GM19324 (cell line): ENCODE data around the gene DMD.
"Not testable (repeated sequence)": the region's sequence is repeated elsewhere in the genome, so short reads cannot be mapped to it uniquely, and the experiment has no call there.

Source experiments
- ATAC-seq: cut with Tn5 transposase; IDR thresholded peaks from one replicate; pipeline ENCODE4 v1.9.1; 2021; ENCODE audit warnings: mild to moderate bottlenecking, moderate library complexity; ENCODE audit not compliant: unreplicated experiment, low FRiP score

Gene DMD

GRCh38 chrX:33211356-33212260 lies at the start of gene DMD:
DMD (minus strand) TSS chrX:33211549; CDS start chrX:33211312, 237 bp downstream.
- no peak for ATAC-seq

DNA sequence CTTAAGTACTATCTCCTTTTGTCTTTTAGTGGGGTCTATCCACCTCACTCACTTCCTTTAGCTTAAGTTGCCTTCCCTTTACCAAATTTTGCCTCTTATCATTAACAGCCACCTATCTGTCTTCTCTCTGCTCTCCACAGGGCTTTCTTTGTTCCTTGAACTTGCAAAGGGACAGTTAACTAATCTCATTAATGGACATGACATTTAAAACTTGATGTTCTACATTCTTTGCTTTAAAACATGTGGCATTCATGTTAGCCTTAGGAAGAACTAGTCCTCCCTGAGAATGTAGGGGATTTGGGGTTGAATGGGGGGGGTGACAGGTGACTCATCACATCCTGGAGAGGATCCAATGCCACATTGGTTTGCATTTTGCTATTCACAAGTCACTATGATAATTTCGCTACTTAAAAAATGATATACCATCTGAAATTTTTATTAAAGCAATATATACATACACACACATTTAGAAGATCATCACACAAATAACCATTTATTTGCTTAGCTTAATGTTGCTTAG lies 41.0 kb upstream of the DMD start:
- no peak for ATAC-seq

GRCh38 chrX:33218819-33219218 lies 7.5 kb upstream of the DMD start:
- ATAC-seq: no peak

DNA sequence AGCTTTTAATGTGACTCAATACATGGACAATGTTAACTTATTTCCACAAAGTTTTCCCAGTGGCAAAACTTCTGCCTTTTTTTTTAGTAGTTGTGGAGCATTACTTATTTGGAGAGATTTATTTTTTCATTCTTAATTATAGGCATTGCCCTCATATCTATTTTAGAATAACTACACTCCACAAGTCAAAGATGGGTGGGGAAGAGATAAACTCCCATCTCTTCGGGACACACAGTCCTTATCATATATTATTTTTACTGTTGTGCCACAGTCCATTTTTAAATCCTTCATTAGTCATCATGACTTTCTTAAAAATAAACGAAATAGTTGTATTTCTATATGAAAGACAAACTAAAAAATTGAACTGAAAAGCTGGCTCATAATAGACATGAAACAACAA lies 1.2 kb downstream of the DMD start:
- no peak for ATAC-seq

GRCh38 chrX:33207056-33207455 lies 4.3 kb downstream of the DMD start:
- ATAC-seq: no peak

GRCh38 chrX:33205321-33205720 lies 6.0 kb downstream of the DMD start:
- no peak for ATAC-seq

DNA sequence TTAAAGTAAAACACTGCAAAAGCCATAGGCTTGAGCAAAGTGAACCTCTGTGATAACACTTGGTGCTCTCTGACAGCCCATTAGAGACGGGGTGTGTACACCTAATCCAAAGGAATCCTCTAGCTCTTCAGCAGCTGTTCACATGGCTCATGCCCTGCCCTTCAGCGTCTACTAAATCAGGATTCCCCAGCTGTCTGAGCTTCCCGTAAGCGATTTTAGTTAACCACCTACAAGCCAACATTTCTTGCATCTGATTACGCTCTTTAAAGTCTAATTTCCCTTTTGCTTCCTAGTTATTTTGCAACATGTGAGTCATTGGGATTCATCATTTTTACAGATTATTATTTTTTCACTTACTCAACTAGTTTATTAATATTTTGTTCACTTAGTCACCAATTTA lies 6.5 kb downstream of the DMD start:
- ATAC-seq: no peak

- no peak for ATAC-seq
These were observed 12.6 kb downstream of the DMD start for GRCh38 chrX:33198561-33199279.

DNA sequence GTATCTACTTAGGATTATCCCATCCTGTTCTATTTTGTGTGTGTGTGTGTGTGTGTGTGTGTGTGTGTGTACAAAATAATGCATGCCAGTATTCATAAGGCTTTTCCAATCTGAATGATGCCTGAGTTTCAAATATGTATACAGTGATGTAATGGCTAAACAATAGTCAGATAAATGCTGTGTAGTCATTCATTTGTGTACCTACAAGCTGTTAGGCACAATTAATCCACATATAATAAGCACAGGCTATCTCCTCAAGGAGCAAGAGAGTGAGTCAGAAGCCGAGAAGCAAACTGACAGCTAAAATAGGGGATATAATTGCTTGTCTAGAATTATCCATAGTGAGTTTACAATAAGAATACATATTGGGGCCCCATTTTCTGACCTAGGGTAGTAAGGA lies 15.7 kb downstream of the DMD start:
- no peak for ATAC-seq

DNA sequence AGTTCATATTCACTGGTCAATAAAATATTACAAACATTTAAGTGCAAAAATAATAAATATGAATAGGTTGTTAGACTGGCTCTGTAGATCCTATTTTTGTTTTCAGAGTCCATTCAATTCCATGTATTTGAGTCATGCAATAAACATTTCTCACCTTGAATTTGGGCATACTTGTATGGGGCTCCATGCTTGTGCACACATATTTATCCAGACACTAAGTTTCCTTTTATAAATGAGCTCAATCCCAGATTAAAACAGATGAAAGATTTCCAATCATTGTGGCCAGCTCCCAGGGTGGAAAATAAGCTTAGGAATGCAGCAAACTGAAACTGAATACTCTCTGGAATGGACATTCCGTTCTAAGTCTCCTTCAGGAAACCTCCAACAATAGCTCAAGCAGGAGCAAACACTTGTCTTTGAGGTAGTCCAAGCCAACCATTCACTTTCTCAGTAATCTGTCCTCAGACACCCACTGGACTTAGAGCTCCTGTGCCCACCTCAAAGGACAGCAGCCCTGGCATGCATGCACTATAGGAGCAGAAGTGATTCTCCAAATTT lies 16.4 kb downstream of the DMD start:
- no peak for ATAC-seq

GRCh38 chrX:33194289-33194688 lies 17.1 kb downstream of the DMD start:
- no peak for ATAC-seq

GRCh38 chrX:33190016-33190415 lies 21.3 kb downstream of the DMD start:
- ATAC-seq: no peak

- no peak for ATAC-seq
These were observed 22.5 kb downstream of the DMD start for GRCh38 chrX:33188881-33189280.

DNA sequence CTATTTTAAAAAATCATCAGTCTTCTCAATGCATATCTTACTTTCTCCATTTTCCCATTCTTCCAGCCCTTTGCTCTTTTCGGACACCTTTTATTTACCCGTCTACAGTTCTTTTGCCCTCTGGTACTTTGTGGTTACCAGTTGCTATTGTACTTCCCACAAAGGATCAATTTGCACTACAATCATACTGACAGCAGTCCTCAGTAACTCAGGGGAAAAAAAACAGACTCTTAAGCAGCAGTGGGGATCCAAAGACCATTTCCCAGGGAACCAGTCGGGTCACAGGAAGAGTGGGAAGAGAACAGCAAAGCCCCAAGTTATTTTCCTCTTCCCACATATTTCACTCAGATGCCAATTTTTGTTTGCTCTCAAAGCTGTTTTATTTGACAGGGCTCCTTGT lies 23.1 kb downstream of the DMD start:
- no peak for ATAC-seq

GRCh38 chrX:33184803-33185202 lies 26.5 kb downstream of the DMD start:
- not testable (repeated sequence) for ATAC-seq

- no peak for ATAC-seq
These were observed 28.0 kb downstream of the DMD start for GRCh38 chrX:33183361-33183760.

DNA sequence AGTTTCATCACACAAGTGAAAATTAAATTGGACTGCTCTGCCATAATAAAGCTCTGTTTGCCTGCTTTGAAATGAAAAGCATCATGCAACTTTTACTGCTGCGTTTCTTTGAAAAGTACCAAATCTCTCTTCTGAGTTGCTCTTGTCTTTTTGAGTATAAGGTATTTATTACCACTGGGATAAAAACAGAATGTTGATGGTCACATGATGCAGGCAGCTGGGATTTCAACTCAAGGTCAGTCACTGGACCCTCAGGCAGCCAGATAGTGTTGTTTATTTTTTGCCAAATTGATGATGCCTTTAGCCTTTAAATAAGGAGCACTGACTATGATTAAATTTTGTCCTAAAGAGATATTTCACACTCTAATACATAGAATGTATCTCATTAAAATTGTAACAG lies 32.7 kb downstream of the DMD start:
- no peak for ATAC-seq

DNA sequence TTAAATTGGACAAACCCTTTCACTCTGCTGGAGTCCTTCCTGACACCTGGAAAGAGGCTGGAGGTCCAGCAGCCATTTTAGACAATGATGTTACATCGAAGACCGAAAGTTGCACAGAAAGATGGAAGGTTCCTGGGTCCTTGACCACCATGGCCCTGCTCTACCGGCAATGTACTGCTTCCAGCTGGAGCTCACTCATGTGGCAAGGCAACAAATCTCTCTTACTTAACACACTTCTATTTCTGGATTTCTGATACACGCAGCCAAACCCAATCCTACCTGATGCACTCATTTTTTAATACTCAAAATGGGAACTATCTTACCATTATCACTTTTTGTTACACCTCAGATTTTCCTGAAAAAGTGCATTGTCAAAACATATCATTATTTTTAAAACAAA lies 33.1 kb downstream of the DMD start:
- no peak for ATAC-seq

GRCh38 chrX:33175201-33175600 lies 36.1 kb downstream of the DMD start:
- ATAC-seq: no peak

DNA sequence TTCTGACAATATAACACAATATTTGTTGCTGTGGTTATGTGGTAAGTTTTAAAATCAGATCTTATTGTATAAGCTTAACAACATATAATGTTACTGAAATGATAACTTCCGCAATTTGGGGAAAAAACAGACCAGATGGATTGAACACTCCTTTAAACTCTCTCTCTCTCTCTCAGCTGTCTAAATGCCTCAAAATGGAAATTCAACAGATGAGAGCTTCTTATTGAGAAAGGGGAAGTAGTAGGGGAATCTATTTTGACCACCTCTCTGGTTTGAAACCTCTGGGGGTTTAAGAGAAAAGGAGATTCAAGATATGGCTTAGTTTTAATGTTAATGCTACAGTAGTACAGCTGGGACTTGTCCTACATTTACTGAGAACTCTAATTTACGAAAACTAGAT lies 40.3 kb downstream of the DMD start:
- ATAC-seq: no peak

DNA sequence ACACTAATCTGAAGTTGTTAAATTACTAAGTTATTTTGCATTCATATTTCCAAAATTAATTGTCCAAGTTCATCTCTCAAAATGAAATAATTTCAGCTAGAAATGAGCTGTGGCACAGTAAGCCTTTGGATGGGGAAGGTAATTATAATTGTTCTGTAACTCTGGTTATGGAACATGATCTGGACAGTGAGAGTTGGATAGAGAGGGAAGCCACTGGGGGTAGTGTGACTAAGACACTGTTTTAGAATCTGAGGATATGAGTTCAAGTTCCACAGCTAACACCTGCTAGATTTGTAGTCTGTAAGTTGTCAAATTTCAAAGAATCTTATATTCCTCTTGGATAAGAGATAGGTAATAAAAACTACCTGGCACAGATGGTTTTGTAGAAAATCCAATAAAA lies 49.5 kb downstream of the DMD start:
- ATAC-seq: no peak
